OCI-LY1 (cell line): ENCODE measurements around the gene PDE9A.

Experiments used
- H2AFZ ChIP-seq: fragments of 200-600 bp; sonication (generic), shearing (Covaris generic); 2 replicates; pipeline ENCODE4 v1.6.0; 2014; ENCODE audit warnings: antibody characterized with exemption, mild to moderate bottlenecking, low read length
- H3F3A ChIP-seq: fragments of 200-600 bp; sonication (generic), shearing (Covaris generic); 2 replicates; pipeline ENCODE4 v1.6.0; 2014; ENCODE audit warnings: mild to moderate bottlenecking, antibody characterized with exemption, low read length, moderate library complexity; ENCODE audit not compliant: insufficient read depth
- H3K27ac ChIP-seq: fragments of 200-600 bp; sonication (generic); 2 replicates; pipeline ENCODE4 v1.5.1; 2014; ENCODE audit warnings: low read length, mixed run types, mild to moderate bottlenecking, low read depth; ENCODE audit not compliant: poor library complexity, severe bottlenecking
- H3K27me3 ChIP-seq: fragments of 200-600 bp; sonication (generic); 2 replicates; pipeline ENCODE4 v1.6.0; 2014; ENCODE audit warnings: antibody characterized with exemption, mild to moderate bottlenecking, low read length, moderate library complexity; ENCODE audit not compliant: insufficient read depth
- H3K36me3 ChIP-seq: fragments of 200-600 bp; sonication (generic); 2 replicates; pipeline ENCODE4 v1.6.1; 2014; ENCODE audit warnings: mild to moderate bottlenecking, antibody characterized with exemption, low read length, moderate library complexity, mixed read lengths; ENCODE audit not compliant: insufficient read depth
- H3K4me1 ChIP-seq: fragments of 200-600 bp; sonication (generic); 2 replicates; pipeline ENCODE4 v1.5.1; 2014; ENCODE audit warnings: mild to moderate bottlenecking, low read length, moderate library complexity; ENCODE audit not compliant: insufficient read depth, severe bottlenecking
- H3K4me2 ChIP-seq: fragments of 200-600 bp; sonication (generic), shearing (Covaris generic); 2 replicates; pipeline ENCODE4 v1.6.1; 2014; ENCODE audit warnings: low read length
- H3K4me3 ChIP-seq: fragments of 200-600 bp; sonication (generic); 2 replicates; pipeline ENCODE4 v1.5.1; 2014; ENCODE audit warnings: low read length, low read depth, mild to moderate bottlenecking, mixed read lengths; ENCODE audit not compliant: poor library complexity, severe bottlenecking
- H3K79me2 ChIP-seq: fragments of 200-600 bp; shearing (Covaris generic); 2 replicates; pipeline ENCODE4 v1.6.1; 2016; ENCODE audit warnings: mixed run types, low read length, mixed read lengths; ENCODE audit not compliant: insufficient read depth
- H3K9ac ChIP-seq: fragments of 200-600 bp; sonication (generic), shearing (Covaris generic); 2 replicates; pipeline ENCODE4 v1.6.1; 2014; ENCODE audit warnings: mild to moderate bottlenecking, low read length, mixed read lengths
- H3K9me2 ChIP-seq: fragments of 200-600 bp; sonication (generic), shearing (Covaris generic); 2 replicates; pipeline ENCODE4 v1.6.1; 2014; ENCODE audit warnings: low read depth, mild to moderate bottlenecking, low read length, mixed read lengths
- H3K9me3 ChIP-seq: fragments of 200-600 bp; shearing (Covaris generic); 2 replicates; pipeline ENCODE4 v1.6.1; 2014; ENCODE audit warnings: low read length, mixed read lengths
- H4K20me1 ChIP-seq: fragments of 200-600 bp; sonication (generic), shearing (Covaris generic); 2 replicates; pipeline ENCODE4 v1.6.0; 2016; ENCODE audit warnings: mild to moderate bottlenecking, low read length; ENCODE audit not compliant: insufficient read depth
- EZH2 ChIP-seq: fragments of 200-600 bp; sonication (generic), shearing (Covaris generic); IDR thresholded peaks from 2 replicates; pipeline ENCODE4 v1.8.0; 2017; ENCODE audit warnings: borderline replicate concordance, mixed run types, mild to moderate bottlenecking, antibody characterized with exemption, low read length, moderate library complexity, mixed read lengths
- TF ChIP-seq, protein P1 (sequence below): fragments of 200-600 bp; sonication (generic), shearing (Covaris generic); IDR thresholded peaks from 2 replicates; pipeline ENCODE4 v1.5.1; 2017; ENCODE audit warnings: mild to moderate bottlenecking, antibody characterized with exemption, low read length, moderate library complexity, mixed read lengths

PDE9A gene

DNA sequence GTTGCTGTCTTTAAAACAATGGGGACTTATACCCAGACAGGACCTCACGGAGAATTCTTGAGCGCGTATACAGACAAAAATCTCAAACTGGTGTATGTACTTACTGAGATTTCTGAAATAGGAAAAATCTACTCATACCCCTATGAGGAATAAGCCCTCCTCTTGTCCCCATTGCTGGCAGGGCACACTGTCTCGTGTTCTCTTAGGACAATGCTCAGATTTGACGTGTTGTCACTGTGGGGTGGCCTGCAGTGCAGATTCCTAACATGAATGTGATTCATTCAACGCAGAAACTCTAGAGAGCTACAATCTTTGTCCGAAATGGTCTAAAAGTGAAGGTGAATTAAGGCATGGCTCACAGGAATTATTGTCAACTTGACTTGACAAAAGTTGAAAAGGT, 31.1 kb upstream of the PDE9A start:
- Histone ChIP-seq H3K79me2 (no peaks in the 10 kb centered on the region), H3K9ac (no peak overlapping the region), H3K9me2 (no peaks in the 10 kb centered on the region), H3K4me1 (no peaks in the 10 kb centered on the region), H4K20me1 (no peaks in the 10 kb centered on the region), H3K27ac (no peak overlapping the region), H3K4me2 (no peak overlapping the region), H3K27me3 (no peaks in the 10 kb centered on the region; the same call in none of the 2 replicates), H3K36me3 (no peaks in the 10 kb centered on the region), H3K9me3 (no peaks in the 10 kb centered on the region), H2AFZ (no peak overlapping the region), H3K4me3 (no peak overlapping the region), H3F3A (no peaks in the 10 kb centered on the region)
- no peak for TF ChIP-seq EZH2
- TF ChIP-seq, protein P1, sequence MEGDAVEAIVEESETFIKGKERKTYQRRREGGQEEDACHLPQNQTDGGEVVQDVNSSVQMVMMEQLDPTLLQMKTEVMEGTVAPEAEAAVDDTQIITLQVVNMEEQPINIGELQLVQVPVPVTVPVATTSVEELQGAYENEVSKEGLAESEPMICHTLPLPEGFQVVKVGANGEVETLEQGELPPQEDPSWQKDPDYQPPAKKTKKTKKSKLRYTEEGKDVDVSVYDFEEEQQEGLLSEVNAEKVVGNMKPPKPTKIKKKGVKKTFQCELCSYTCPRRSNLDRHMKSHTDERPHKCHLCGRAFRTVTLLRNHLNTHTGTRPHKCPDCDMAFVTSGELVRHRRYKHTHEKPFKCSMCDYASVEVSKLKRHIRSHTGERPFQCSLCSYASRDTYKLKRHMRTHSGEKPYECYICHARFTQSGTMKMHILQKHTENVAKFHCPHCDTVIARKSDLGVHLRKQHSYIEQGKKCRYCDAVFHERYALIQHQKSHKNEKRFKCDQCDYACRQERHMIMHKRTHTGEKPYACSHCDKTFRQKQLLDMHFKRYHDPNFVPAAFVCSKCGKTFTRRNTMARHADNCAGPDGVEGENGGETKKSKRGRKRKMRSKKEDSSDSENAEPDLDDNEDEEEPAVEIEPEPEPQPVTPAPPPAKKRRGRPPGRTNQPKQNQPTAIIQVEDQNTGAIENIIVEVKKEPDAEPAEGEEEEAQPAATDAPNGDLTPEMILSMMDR, result no peak

DNA sequence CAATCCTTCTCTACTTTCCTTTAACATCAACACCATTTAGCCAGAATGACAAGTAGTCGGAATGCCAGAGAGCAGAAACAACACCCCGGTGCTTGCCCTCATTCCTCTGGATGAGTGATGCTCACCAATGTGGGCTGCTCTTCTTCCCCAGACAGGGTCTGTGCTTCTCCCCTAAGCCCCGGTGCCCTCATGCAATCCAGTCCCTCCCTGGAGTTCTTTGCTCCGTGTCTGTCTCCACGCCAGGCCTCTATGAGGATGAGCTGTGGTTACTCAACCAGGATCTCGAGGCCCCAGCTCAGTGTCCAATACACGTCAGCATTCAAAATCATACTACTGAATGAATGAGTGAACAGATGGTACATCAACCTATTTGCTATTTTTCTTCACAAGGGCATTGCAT, 29.7 kb upstream of the PDE9A start:
- Histone ChIP-seq H3K36me3 (no peaks in the 10 kb centered on the region), H3K4me1 (no peaks in the 10 kb centered on the region), H3K27me3 (no peaks in the 10 kb centered on the region; the same call in none of the 2 replicates), H3K9me2 (no peaks in the 10 kb centered on the region), H4K20me1 (no peaks in the 10 kb centered on the region), H3K9ac (no peak overlapping the region), H2AFZ (no peak overlapping the region), H3F3A (no peaks in the 10 kb centered on the region), H3K27ac (no peak overlapping the region), H3K4me2 (no peak overlapping the region), H3K79me2 (no peaks in the 10 kb centered on the region), H3K4me3 (no peak overlapping the region), H3K9me3 (no peaks in the 10 kb centered on the region)
- TF ChIP-seq, protein P1, result no peak
- no peak for TF ChIP-seq EZH2

DNA sequence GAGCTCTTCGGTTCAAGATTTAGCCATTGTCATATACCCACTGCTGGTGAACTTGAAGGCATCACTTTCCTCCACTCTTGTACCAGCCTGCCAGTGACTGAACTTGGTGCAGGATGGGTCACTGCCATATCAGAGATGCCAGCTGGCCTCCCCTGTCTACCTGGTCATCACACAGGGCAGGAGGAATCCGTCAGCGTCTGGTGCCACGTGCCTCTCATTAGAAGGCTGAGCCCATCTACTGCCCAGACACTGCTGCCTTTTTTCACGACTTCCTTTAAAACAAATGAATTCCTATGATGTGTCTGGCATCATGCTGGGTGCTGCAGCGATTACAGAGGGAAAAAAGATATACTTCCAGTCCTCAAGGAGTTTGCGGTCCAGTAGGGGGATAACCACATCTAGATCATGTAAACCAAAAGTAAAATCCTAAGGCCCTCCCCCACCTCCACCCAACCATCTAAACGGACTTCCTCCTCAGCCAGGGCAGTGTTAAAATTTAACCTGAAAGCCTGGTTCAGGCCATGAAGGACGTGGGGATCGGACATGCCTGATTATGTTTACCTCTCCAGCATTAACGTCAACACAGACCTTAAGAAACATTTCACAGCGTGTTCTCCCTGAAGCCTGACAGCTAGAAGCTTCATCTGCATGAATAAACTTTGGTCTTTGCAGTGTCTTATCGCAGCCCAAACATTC, 29.2 kb upstream of the PDE9A start:
- H2AFZ ChIP-seq, result no peak overlapping the region
- H3K36me3 ChIP-seq, result no peaks in the 10 kb centered on the region
- H4K20me1 ChIP-seq, result no peaks in the 10 kb centered on the region
- H3K27ac ChIP-seq, result no peak overlapping the region
- no peaks in the 10 kb centered on the region for H3K4me1 ChIP-seq
- no peaks in the 10 kb centered on the region for H3K79me2 ChIP-seq
- no peaks in the 10 kb centered on the region; the same call in none of the 2 replicates for H3K27me3 ChIP-seq
- H3K4me3 ChIP-seq, result no peak overlapping the region
- H3K9me2 ChIP-seq, result no peaks in the 10 kb centered on the region
- no peak overlapping the region for H3K4me2 ChIP-seq
- H3F3A ChIP-seq, result no peaks in the 10 kb centered on the region
- H3K9me3 ChIP-seq, result no peaks in the 10 kb centered on the region
- TF ChIP-seq EZH2, result no peak
- TF ChIP-seq, protein P1, result no peak
- no peak overlapping the region for H3K9ac ChIP-seq
